Hepatocyte (in vitro differentiated cells): ENCODE measurements around the gene PALD1. TPM values are rescaled to one million over a fixed set of nuclear protein-coding genes. Genes with fewer than 3 reads are reported as not detected.

Source experiments
- DNase-seq: peaks from one replicate; pipeline ENCODE4 v3.0.0-alpha.2; 2016; ENCODE audit warnings: low spot score
- H2AFZ ChIP-seq: fragments of 200-600 bp; sonication (generic); 2 replicates; pipeline ENCODE4 v1.6.0; 2016; ENCODE audit warnings: antibody characterized with exemption, mild to moderate bottlenecking
- H3K27ac ChIP-seq: fragments of 200-600 bp; sonication (generic); 2 replicates; pipeline ENCODE4 v1.5.1; 2016; ENCODE audit warnings: mild to moderate bottlenecking
- H3K27me3 ChIP-seq: fragments of 200-600 bp; sonication (generic); 2 replicates; pipeline ENCODE4 v1.6.1; 2016
- H3K36me3 ChIP-seq: fragments of 200-600 bp; sonication (generic); replicated peaks from 2 replicates; pipeline ENCODE4 v1.5.1; 2016; ENCODE audit warnings: low read depth; ENCODE audit not compliant: insufficient read depth
- H3K4me1 ChIP-seq: fragments of 200-600 bp; sonication (generic); 2 replicates; pipeline ENCODE4 v1.5.1; 2016; ENCODE audit warnings: mild to moderate bottlenecking, moderate library complexity; ENCODE audit not compliant: insufficient read depth
- H3K4me2 ChIP-seq: fragments of 200-600 bp; sonication (generic); 2 replicates; pipeline ENCODE4 v1.6.0; 2016
- H3K4me3 ChIP-seq: fragments of 200-600 bp; sonication (generic); 2 replicates; pipeline ENCODE4 v1.5.1; 2016; ENCODE audit warnings: mild to moderate bottlenecking
- H3K79me2 ChIP-seq: fragments of 200-600 bp; sonication (generic); 2 replicates; pipeline ENCODE4 v1.6.0; 2017; ENCODE audit warnings: mild to moderate bottlenecking
- H3K9me2 ChIP-seq: fragments of 200-600 bp; sonication (generic); replicated peaks from 2 replicates; pipeline ENCODE4 v1.6.0; 2017; ENCODE audit warnings: mild to moderate bottlenecking; ENCODE audit not compliant: insufficient read depth
- H3K9me3 ChIP-seq: fragments of 200-600 bp; sonication (generic); 2 replicates; pipeline ENCODE4 v1.5.1; 2016; ENCODE audit warnings: low read depth, mild to moderate bottlenecking
- H4K20me1 ChIP-seq: fragments of 200-600 bp; sonication (generic); 2 replicates; pipeline ENCODE4 v1.6.0; 2016; ENCODE audit warnings: mild to moderate bottlenecking; ENCODE audit not compliant: insufficient read depth, poor library complexity, severe bottlenecking
- EZH2 ChIP-seq: fragments of 200-600 bp; sonication (generic); IDR thresholded peaks from 2 replicates; pipeline ENCODE4 v1.6.1; 2016; ENCODE audit warnings: antibody characterized with exemption, mild to moderate bottlenecking, borderline replicate concordance
- EZH2phosphoT487 ChIP-seq: fragments of 200-600 bp; sonication (generic); IDR thresholded peaks from one replicate; pipeline ENCODE4 v1.6.1; 2018; ENCODE audit warnings: antibody characterized with exemption, mild to moderate bottlenecking, low read depth, moderate library complexity; ENCODE audit not compliant: unreplicated experiment, severe bottlenecking
- WGBS: methylation state at CpG from one replicate; pipeline ENCODE4 v1.1.6; 2016; ENCODE audit warnings: low lambda C conversion rate; ENCODE audit errors: missing lambda C conversion rate; 5-methylcytosine and 5-hydroxymethylcytosine counted together
- polyA plus RNA-seq: library from polyadenylated mRNA; unstranded; fragments of >200 nt; fragmentation: Nextera tagmentation; extraction: Ambion mirVana; gene quantifications from 2 replicates; pipeline ENCODE4 v1.2.1, GENCODE V29; 2016
- total RNA-seq: library from RNA; depleted of rRNA; stranded (reverse); fragments of >200 nt; gene quantifications from 2 replicates; pipeline ENCODE4 v1.2.3, GENCODE V29; 2014
- TF ChIP-seq, protein P1 (sequence below): fragments of 200-600 bp; sonication (generic); IDR thresholded peaks from 2 replicates; pipeline ENCODE4 v1.5.1; 2016; ENCODE audit warnings: antibody characterized with exemption, mild to moderate bottlenecking; ENCODE audit not compliant: poor library complexity

Gene PALD1
- total RNA-seq: 1.1 and 2.2 TPM in 2 replicates
- polyA plus RNA-seq: 1.1 and 1.3 TPM in 2 replicates

DNA sequence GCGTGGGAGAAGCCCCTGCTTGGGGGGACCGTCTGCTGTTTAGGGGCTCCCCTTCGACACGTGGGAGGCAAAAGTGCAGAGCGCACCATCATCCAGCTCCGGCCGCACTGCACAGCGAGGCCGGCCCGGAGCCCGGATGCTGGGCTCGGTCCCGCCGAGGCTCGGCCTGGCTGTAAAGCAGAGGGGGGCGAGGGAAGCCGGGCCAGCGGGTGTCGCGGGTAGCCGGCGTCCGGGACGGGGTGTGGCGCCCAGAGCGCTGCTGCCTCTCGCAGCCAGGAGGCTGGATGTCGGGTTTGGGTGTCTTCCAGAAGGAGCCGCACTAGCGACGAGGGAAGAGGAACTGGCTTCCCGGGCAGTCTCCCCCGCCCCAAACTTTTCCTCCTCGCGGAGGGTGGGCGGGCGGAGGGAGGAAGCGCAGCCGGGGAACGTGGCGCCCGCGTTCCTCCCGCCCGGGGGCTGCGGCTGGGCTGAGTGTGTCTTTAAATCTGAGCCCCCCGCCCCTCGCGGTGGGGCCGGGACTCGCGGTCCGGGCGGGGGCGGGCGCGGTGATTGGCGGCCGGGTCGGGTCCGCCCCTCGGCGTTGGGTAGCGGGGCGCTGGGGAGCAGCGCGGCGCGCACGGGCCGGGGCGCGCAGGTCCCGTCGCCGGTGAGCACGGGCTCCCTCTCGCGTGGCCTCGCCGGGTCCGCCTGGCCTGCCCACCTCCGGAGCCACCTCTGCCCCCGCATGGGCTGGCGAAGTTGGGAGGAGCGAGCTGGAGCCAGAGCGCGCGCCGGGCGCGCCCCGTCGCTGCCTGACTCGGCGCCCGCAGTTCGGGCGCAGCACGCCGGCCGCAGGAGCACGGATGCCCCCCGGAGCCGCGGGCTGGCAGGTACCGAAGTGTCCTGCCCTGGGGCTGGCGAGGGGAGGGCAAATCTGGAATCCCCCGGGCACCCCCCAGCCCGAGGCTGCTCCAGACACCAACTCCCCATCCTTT is at the start of gene PALD1:
Gene PALD1, plus strand, starts transcription at position 577 of the 974 bp plus-strand sequence. CDS start 47,185 bp downstream, outside the sequence.
- H4K20me1 ChIP-seq: no peaks in the 10 kb centered on the region
- no peak within 1 kb of the TSS for H3K27ac ChIP-seq
- H3K4me1 ChIP-seq: peaks cover 16% of the 10 kb centered on the region
- WGBS: 4% methylated on average over 36 of the region's 110 CpGs
- peaks cover 40% of the 10 kb centered on the region for H3K27me3 ChIP-seq
- H3K4me3 ChIP-seq: peak within 1 kb of the TSS; percentile 78
- H3K4me2 ChIP-seq: peak within 1 kb of the TSS; percentile 95
- no peaks in the 10 kb centered on the region for H3K9me3 ChIP-seq
- DNase-seq: peak; percentile 72
- peak; percentile 27 for TF ChIP-seq EZH2
- TF ChIP-seq EZH2phosphoT487: no peak
- TF ChIP-seq, protein P1, sequence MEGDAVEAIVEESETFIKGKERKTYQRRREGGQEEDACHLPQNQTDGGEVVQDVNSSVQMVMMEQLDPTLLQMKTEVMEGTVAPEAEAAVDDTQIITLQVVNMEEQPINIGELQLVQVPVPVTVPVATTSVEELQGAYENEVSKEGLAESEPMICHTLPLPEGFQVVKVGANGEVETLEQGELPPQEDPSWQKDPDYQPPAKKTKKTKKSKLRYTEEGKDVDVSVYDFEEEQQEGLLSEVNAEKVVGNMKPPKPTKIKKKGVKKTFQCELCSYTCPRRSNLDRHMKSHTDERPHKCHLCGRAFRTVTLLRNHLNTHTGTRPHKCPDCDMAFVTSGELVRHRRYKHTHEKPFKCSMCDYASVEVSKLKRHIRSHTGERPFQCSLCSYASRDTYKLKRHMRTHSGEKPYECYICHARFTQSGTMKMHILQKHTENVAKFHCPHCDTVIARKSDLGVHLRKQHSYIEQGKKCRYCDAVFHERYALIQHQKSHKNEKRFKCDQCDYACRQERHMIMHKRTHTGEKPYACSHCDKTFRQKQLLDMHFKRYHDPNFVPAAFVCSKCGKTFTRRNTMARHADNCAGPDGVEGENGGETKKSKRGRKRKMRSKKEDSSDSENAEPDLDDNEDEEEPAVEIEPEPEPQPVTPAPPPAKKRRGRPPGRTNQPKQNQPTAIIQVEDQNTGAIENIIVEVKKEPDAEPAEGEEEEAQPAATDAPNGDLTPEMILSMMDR: no peak
- H3K79me2 ChIP-seq: no peaks in the 10 kb centered on the region
- H3K9me2 ChIP-seq: no peaks in the 10 kb centered on the region
- H2AFZ ChIP-seq: peak within 1 kb of the TSS; percentile 49
- H3K36me3 ChIP-seq: no peaks in the 10 kb centered on the region

DNA sequence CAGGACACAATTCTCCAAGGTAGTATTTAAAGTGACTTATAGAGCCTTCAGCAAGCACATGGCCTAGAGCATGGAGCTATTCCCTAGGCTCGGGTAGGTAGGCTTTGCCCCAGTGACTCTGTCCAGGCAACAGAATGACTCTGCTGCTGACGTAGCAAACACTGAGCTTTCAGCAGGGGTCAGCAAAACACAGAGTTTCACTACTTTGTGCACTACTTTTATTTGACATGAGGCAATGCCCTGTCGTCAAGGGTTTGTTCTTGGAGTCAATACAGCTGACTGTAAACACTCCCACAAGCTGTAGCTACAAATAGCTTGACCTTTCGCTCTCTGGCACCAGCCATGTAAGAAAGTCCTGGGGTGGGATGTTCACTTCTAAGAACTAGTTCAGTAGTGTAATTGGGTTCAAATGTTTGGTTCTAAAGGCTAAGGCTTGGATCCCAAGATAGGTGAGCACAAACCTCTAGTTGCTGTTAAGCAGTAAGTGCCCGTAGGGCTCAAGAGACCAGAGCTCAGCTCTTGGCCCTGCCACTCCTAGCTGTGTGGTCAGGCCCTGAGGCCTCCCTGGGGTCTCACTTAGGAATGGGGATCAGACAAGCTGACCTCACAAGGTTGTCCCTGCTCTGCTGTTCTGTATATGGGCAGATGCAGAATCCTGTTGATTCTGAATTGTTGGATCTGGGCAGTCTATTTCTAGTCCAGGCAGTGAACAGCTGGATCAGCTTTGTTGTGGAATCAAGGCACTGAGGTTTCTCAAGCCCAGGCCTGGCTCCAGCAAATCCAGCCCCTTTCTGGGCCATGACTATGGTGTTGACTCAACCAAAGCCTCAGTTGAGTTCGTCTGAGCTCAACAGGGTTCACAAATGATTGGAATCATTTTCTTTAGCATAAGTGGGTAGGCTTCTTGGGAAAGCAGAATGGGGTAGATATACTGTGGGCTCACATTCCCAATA is 47.8 kb upstream of the PALD1 start:
- Histone ChIP-seq H3K27me3 (no peaks in the 10 kb centered on the region), H2AFZ (no peak overlapping the region), H3K9me3 (no peaks in the 10 kb centered on the region), H3K79me2 (no peaks in the 10 kb centered on the region), H3K27ac (peak overlapping the region; percentile 71), H3K9me2 (no peaks in the 10 kb centered on the region), H3K4me1 (peaks cover 5% of the 10 kb centered on the region), H3K4me2 (no peak overlapping the region), H3K4me3 (no peak overlapping the region), H3K36me3 (no peaks in the 10 kb centered on the region), H4K20me1 (peaks cover 3% of the 10 kb centered on the region)
- 67% methylated on average over 6 of the region's 6 CpGs for WGBS
- TF ChIP-seq EZH2phosphoT487: no peak
- TF ChIP-seq EZH2: no peak
- TF ChIP-seq, protein P1: peak; percentile 40
- DNase-seq: peak; percentile 72

DNA sequence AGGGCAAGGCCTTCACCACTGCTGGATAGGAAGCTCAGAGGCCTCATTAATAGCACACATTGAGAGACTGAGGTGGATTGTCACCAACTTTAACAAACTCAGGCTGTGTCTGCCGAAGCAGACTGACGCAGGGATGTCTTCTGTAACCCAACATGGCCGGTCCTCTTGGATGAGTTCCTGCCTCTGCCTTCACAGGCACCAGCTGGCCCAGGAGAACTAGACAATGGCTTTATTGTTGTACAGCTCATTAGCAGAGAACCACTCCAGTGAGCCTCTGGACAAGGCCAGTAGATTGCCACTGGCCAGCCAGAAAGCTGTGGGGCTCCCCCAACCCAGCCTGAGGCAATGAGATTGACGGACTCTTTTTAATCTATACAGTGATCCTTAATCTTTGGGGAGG is 46.5 kb upstream of the PALD1 start:
- TF ChIP-seq, protein P1: no peak
- Histone ChIP-seq H4K20me1 (peaks cover 3% of the 10 kb centered on the region), H3K4me1 (peaks cover 5% of the 10 kb centered on the region), H3K9me2 (no peaks in the 10 kb centered on the region), H3K9me3 (no peaks in the 10 kb centered on the region), H3K4me2 (no peak overlapping the region), H3K27me3 (no peaks in the 10 kb centered on the region), H2AFZ (no peak overlapping the region), H3K79me2 (no peaks in the 10 kb centered on the region), H3K36me3 (no peaks in the 10 kb centered on the region), H3K27ac (no peak overlapping the region), H3K4me3 (no peak overlapping the region)
- 92% methylated on average over 4 of the region's 4 CpGs for WGBS
- no peak for DNase-seq
